Amniotic stem cell (primary cell): ENCODE data around the gene DLG1.

ENCODE experiments used
- DNase-seq: peaks from one replicate; lab custom pipeline; 2025; lab: John Stamatoyannopoulos, UW

The DLG1 gene

DNA sequence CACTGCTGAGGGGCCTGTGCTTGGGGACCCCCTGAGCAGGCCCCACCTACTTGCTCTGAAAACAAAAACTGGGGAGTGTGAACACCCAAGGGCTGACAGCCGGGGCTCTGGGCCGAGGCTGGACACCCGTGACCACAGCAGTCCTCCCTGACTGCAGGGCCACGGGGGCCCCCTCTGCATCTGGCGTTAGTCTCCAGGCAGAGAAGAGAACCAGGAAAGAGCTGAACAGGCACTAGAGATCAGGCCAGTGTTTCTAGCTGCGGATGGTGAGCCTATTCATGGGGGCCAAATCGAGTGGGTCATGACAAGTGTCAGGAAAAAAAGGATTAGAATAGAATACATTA is 285.9 kb downstream of the DLG1 start:
- no peak for DNase-seq

DNA sequence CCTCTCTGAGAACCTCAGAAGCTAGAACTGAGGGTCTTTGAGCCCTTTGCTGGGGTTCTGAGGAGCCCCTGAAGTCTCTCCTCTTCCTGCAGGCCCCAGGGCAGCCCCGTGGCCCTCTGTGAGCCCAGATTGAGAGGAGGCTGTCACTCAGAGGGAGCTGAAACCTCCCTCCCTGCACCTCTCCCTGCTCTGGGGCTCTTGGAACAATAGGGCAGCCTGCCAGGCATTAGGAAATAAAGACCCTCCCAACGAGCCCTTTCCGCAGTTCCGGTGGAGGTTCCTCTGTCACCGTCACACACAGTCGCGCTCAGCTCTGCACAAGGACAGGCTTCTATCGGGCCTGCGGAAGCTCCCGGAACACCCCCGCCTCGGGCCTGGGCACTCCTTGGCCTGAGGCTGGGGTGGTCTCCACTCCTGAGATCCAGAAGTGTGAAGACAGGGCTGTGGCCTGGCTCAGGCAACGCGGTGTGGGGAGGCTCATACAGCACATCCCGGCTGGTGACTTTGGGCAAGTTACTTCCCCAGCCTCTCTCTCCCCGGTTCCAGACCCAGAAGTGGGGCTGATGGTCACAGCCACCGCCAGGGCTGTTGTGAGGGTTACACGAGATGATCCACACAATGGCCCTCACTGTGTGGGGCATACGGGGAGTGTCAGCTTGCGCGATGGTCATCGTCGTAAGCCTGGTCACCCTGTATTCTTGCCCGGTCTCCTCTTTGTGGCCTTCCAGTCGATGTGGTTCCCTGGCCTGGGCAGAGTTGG is 286.5 kb downstream of the DLG1 start:
- DNase-seq: no peak

GRCh38 chr3:197010556-197011351 is 287.7 kb downstream of the DLG1 start:
- no peak for DNase-seq

- no peak for DNase-seq
These were observed 288.8 kb downstream of the DLG1 start for GRCh38 chr3:197009532-197010019.

DNA sequence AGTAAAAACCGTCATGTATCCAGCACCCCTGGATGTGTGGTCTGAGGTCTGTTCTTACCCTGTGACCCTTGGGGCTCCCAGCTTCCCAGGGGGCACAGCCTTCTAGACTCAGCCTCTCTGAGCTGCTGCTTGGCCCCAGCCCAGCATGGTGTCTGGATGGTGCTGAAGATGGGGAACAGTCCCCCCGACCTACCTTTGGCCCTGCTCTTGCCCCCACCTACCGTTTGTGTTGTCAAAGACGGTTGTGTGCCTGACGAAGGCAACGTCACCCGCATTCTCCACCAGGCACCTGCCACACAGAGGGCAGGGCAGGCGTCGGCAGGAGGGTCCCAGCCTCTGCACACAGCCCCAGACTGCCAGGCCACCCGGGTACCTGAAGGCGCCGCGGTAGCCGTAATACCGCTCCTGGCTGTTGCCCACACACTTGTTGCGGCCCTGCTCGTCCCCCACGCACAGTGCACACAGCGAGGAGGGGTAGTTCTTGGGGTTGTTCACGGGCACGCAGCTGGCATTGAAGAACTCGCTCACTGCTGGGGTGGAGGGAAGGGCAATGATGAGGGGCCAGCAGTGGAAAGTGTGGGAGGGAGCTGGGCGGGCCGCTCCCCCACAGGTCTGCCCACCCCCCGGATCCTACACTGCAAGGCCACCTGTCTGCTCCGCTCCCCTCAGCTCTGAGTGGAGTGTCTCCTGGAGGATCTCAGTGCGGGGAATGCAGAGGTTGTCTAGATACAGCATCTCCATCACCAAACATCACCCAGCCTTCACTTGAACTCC is 289.8 kb downstream of the DLG1 start:
- DNase-seq: no peak

DNA sequence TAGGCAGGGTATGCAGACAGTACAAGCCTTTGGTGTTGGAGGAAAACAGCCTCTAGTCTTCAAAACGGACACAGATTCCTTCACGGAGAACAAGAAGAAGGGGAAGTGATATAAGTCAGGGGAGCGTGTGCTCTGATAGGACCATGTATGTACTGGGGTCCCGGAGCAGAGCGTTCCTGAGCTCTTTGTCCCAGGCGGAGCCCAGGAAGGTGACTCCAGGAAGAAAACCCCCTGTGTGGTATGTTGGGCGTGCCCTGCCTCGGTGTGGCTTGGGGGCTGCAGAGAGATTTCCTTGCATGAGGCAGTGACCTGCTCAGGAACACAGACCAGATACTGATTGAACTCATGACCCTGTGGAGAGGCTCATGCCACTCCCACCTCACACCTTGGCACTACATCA is 290.5 kb downstream of the DLG1 start:
- no peak for DNase-seq

DNA sequence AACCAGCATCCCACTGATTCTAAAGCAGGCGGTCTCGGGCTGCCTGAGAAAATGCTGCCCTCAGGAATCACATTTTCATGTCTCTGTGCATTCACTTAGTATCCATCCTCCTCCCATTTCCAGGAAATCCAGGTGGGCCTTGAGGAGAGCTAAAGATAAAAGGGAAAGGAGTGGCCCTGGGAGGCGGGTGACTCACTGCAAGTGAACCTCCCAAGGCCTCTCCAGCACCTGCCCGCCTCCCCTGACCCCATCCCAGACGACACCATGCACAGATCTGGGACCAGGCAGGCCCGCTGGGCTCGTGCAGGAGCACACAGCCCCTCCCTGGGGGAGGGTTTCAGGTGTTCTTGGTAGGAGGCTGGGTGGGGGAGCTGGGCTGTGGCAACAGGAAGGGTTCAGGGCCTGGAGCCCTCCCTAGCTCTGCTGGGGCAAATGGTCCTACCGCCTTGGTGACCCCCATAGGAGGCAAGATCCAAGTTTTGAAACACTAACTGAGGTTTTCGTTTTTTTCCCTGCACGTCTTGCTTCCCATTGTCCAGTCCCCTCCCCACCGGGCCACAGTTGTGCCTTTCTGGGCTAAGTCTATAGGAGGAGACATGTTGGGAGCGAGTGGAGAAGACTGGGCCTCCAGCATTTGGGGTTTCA is 291.0 kb downstream of the DLG1 start:
- no peak for DNase-seq

GRCh38 chr3:197006860-197007259 is 291.6 kb downstream of the DLG1 start:
- no peak for DNase-seq

GRCh38 chr3:197006446-197006845 is 292.0 kb downstream of the DLG1 start:
- DNase-seq: no peak

DNA sequence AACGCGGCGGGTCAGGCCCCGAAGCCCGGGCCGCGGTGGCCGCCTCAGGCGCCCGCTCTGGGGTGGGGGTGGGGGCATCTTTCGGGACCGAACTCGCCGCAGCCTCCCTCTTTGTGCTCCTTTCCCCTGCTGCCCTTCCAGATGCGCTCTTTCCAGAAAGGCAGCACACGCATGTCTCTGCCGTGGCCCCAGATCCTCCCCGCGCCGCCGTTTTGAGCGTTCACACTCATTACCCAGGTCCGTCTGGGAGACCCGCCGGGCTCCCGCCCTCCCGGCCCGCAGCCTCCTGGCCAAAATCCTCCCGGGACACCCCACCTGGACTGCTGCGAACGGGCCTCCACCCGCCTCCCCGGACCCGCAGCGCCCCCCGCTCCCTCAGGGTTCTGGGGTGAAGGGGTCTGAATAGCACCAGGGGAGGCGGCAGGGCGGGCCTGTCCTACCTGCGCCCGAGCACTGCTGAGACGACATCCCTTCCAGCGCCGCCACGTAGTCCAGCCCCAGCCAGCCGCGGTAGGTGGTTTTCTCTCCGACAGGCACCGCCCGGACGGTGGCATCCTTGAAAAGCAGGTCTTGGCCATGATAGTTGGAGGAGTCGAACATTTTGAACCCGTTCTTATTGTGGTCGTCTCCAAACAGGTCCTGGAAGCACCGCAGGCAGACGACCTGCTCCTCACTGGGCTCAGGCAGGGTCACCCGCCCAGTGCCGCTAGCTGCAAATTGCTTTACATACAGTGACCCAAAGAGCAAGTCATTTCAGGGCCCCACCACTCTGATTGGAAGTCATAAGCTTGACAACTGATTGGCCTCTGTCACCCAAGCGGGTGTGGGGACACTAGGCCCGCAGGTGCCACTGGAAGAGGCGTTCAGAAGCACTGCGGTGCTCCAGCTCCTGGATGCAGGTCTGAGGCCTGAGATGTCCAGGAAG is 294.7 kb downstream of the DLG1 start:
- DNase-seq: no peak

- peak; percentile 53 for DNase-seq
These were observed 295.5 kb downstream of the DLG1 start for GRCh38 chr3:197002701-197003454.

DNA sequence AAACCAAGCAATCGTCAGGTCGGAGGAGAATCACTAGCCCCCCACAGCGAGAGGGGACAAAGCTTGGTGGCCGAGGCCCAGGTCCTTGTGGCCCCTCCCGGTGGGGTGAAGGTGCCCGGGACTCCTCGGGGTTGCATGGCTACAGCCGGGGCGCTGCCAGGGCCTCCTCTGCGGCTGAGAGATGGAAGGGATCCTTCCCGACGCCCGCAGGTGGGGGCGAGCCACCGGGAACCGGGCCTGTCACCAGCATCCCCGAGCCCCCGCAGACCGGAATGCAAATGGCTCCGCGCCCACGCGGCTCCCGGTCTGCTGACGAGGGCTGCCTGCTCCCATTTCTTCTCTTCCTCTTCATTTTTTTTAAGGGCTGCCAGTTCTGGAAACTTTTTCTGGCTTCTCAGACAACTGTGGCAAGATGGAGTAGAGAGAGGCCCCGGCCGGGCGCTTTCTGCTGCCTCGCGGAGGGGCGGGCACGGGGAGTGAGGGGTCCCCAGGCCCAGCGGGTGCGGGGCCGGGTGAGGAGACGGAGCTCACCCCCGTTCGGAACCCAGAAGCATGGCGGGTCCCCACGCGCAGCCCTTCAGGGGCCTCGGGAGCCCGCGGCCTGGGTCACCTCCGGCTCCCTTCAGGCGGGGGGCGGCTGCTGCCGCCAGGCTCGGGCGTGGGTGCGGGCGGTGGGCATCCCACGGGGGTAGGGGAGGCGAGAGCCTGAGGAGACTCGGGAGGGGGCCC is 296.3 kb downstream of the DLG1 start:
- DNase-seq: no peak

GRCh38 chr3:197001106-197001971 is 297.1 kb downstream of the DLG1 start:
- no peak for DNase-seq

- no peak for DNase-seq
These were observed 298.2 kb downstream of the DLG1 start for GRCh38 chr3:197000211-197000610.

DNA sequence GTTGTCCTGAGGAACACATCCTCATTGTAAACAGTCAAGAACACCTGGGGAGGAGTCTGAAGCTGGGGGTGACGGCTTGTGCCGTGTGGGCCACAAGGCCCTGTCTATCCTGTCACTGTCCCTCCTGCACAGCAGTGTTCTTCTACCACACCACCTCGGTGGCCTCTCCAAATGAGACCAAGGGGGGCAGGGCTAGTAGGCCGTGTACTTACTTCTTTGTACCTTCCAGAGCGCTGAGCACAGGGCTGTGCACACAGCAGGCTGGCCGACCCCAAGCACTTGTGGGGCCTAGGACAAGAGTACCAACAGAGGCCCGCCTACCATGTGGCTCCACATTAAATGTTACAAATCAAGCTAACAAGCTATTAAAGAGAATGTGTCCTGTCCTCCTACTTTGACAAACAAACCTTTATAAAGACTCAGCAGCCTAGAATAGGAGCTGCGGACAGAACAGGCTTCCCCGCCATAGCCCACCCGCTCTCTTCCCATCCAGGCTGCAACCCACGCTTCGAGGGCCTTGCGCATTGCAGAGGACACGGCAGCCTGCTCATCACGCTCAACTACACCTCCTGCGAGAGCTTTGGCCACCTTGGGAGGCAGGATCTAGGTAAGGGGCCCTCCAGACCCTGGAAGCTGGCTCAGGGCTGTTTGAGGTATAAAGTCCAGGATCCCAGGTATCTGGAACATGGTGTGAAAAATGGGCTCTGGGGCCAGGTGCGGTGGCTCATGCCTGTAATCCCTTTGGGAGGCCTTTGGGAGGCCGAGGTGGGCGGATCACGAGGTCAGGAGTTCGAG is 299.2 kb downstream of the DLG1 start:
- DNase-seq: no peak

GRCh38 chr3:196997311-196997710 is 301.1 kb downstream of the DLG1 start:
- DNase-seq: no peak

DNA sequence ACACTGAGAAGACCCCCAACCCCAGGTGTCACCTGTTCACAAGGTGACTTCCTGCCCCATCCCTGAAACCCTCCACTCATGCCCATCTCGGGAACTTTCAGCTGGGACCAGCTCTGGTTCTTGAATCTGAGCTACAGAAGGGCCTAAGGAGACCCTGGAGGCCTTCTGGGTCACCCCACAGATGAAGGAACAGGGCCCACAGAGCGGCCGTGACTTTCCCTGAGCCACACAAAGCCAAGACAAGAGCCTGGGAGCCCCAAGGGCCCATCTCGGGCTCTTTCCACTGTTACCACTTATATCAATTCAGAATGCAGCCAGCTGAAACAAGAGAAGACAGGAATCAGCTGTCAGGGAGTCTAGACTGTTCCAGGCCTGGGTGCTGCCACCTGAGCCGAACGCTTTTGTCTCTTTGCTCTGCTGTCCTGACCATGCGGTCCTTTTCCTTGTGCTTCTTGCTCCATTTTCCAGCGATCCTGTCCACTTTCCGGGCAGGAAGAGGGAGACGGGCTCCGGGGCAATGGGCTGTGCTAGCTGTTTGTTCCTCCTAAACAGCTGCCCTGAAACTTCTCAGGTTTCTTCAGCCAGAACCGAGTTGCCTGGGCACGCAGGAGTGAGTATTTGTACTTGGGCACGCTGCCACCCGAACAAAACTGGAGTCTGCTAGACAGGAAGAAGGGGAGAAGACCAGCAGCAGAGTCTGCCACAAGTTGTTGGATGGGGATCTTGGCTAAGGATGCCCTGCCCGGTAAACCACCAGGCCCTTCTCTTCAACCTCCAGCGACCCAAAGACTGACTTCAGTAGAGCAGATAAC is 301.8 kb downstream of the DLG1 start:
- no peak for DNase-seq
